Breast epithelium (tissue), 3 donors: ENCODE results near the gene SH3GL2.

ENCODE experiments used
- POLR2A ChIP-seq: fragments of 450-650 bp; IDR thresholded peaks from one replicate; pipeline ENCODE4 v1.6.1; 2016; ENCODE audit warnings: antibody characterized with exemption, mild to moderate bottlenecking, moderate library complexity
- POLR2AphosphoS5 ChIP-seq, 3 donors: sonication (generic); formaldehyde crosslinking; IDR thresholded peaks; one replicate each; pipeline ENCODE4 v1.6.1; 2017; ENCODE audit warnings: antibody characterized with exemption in 3 of 3
- TF ChIP-seq, protein P1 (sequence below), 3 donors: fragments of 450-650 bp; IDR thresholded peaks; one replicate each; pipeline ENCODE4 v1.5.1; 2016 to 2017; ENCODE audit warnings: antibody characterized with exemption in 3 of 3, mild to moderate bottlenecking in 3 of 3, moderate library complexity in 3 of 3

- TF ChIP-seq POLR2A (no peak), POLR2AphosphoS5 (IDR thresholded peaks at IDR 0.05) (no peak)
- TF ChIP-seq, protein P1, sequence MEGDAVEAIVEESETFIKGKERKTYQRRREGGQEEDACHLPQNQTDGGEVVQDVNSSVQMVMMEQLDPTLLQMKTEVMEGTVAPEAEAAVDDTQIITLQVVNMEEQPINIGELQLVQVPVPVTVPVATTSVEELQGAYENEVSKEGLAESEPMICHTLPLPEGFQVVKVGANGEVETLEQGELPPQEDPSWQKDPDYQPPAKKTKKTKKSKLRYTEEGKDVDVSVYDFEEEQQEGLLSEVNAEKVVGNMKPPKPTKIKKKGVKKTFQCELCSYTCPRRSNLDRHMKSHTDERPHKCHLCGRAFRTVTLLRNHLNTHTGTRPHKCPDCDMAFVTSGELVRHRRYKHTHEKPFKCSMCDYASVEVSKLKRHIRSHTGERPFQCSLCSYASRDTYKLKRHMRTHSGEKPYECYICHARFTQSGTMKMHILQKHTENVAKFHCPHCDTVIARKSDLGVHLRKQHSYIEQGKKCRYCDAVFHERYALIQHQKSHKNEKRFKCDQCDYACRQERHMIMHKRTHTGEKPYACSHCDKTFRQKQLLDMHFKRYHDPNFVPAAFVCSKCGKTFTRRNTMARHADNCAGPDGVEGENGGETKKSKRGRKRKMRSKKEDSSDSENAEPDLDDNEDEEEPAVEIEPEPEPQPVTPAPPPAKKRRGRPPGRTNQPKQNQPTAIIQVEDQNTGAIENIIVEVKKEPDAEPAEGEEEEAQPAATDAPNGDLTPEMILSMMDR (IDR thresholded peaks at IDR 0.05): no peak
Measured at GRCh38 chr9:17694336-17694735, 115.5 kb downstream of the SH3GL2 start.
